NCI-H82 treated with DMSO at 0.1 percent for 48 hours (cell line): Measurements from ENCODE around the gene NOL3.

Source experiments
- DNase-seq: peaks from one replicate; lab custom pipeline; 2025; ENCODE audit not compliant: unreplicated experiment; lab: John Stamatoyannopoulos, UW

The NOL3 gene

GRCh38 chr16:67169642-67170167 lies 633 bp upstream of the NOL3 start:
- peak; percentile 31 for DNase-seq

GRCh38 chr16:67170949-67171649 lies 761 bp downstream of the NOL3 start:
- no peak for DNase-seq

GRCh38 chr16:67173323-67173722 lies 3.0 kb downstream of the NOL3 start:
- DNase-seq, result no peak

- DNase-seq, result no peak
Measured at GRCh38 chr16:67173808-67174705, 3.7 kb downstream of the NOL3 start.

GRCh38 chr16:67174706-67175231 lies 4.4 kb downstream of the NOL3 start:
- no peak for DNase-seq

- DNase-seq, result no peak
Measured at GRCh38 chr16:67176662-67177061, 6.3 kb downstream of the NOL3 start.

- no peak for DNase-seq
Measured at GRCh38 chr16:67177743-67178699, 7.7 kb downstream of the NOL3 start.

GRCh38 chr16:67179421-67180080 lies 9.2 kb downstream of the NOL3 start:
- DNase-seq, result no peak

- DNase-seq, result no peak
Measured at GRCh38 chr16:67180166-67180565, 9.8 kb downstream of the NOL3 start.

- no peak for DNase-seq
Measured at GRCh38 chr16:67181346-67181745, 11.0 kb downstream of the NOL3 start.

- DNase-seq, result no peak
Measured at GRCh38 chr16:67182288-67182687, 11.9 kb downstream of the NOL3 start.

GRCh38 chr16:67183284-67183626 lies 12.9 kb downstream of the NOL3 start:
- DNase-seq, result no peak

- DNase-seq, result peak; percentile 96
Measured at GRCh38 chr16:67183627-67184452, 13.5 kb downstream of the NOL3 start, which contains the start of gene MATCAP1. Gene MATCAP1, minus strand, starts transcription at chr16:67183963. Its CDS starts 3,353 bp downstream, at chr16:67180610.

GRCh38 chr16:67184453-67184994 lies 14.2 kb downstream of the NOL3 start:
- no peak for DNase-seq

GRCh38 chr16:67184995-67185650 lies 14.8 kb downstream of the NOL3 start:
- peak; percentile 35 for DNase-seq

- DNase-seq, result no peak
Measured at GRCh38 chr16:67185651-67186134, 15.4 kb downstream of the NOL3 start.

- no peak for DNase-seq
Measured at GRCh38 chr16:67186550-67186950, 16.2 kb downstream of the NOL3 start.

- no peak for DNase-seq
Measured at GRCh38 chr16:67187175-67187890, 17.0 kb downstream of the NOL3 start.
